ENCODE data around the gene DDX56.

GRCh38 chr7:44568771-44569560, 4.7 kb downstream of the DDX56 start:
- TF ChIP-seq ZNF8 (CRISPR knock-in tag; IDR thresholded peaks at IDR 0.05) = no peak
- no peak for TF ChIP-seq ZFP3 (CRISPR knock-in tag; IDR thresholded peaks at IDR 0.05)
- TF ChIP-seq PATZ1 (CRISPR knock-in tag; IDR thresholded peaks at IDR 0.05; ENCODE audit: borderline replicate concordance) = no peak
- TF ChIP-seq ARNTL (CRISPR knock-in tag; IDR thresholded peaks at IDR 0.05; ENCODE audit: borderline replicate concordance, low read depth) = no peak
- no peak for TF ChIP-seq OSR1 (CRISPR knock-in tag; IDR thresholded peaks at IDR 0.05)
- TF ChIP-seq RARB (CRISPR knock-in tag; IDR thresholded peaks at IDR 0.05) = no peak
- TF ChIP-seq BACH2 (CRISPR knock-in tag; IDR thresholded peaks at IDR 0.05; ENCODE audit: borderline replicate concordance) = no peak
- no peak for TF ChIP-seq ZFP30 (CRISPR knock-in tag; IDR thresholded peaks at IDR 0.05)

Data from SK-N-SH treated with all-trans-retinoic acid at 6 μM for 48 hours (cell line).